Mesodermal cell (in vitro differentiated cells): Measurements from ENCODE around the gene SCN3B.

ENCODE experiments used
- H3K27ac ChIP-seq: 2 replicates; pipeline ENCODE4 v1.7.0; 2013; ENCODE audit warnings: mild to moderate bottlenecking, low read depth, low read length, moderate library complexity; ENCODE audit not compliant: severe bottlenecking
- H3K36me3 ChIP-seq: 2 replicates; pipeline ENCODE4 v1.7.1; 2013; ENCODE audit warnings: mild to moderate bottlenecking, low read length, moderate library complexity; ENCODE audit not compliant: control insufficient read depth, insufficient read depth
- H3K4me1 ChIP-seq: one replicate; pipeline ENCODE4 v1.7.1; 2013; ENCODE audit warnings: mild to moderate bottlenecking, low read length; ENCODE audit not compliant: insufficient read depth, control insufficient read depth, poor library complexity, severe bottlenecking
- H3K4me3 ChIP-seq: 2 replicates; pipeline ENCODE4 v1.7.0; 2013; ENCODE audit warnings: low read length, control low read depth, mild to moderate bottlenecking; ENCODE audit not compliant: insufficient read depth, poor library complexity, severe bottlenecking; ENCODE audit errors: extremely low read depth
- H3K9me3 ChIP-seq: 2 replicates; pipeline ENCODE4 v1.7.1; 2013; ENCODE audit warnings: mild to moderate bottlenecking, low read length, moderate library complexity; ENCODE audit not compliant: control insufficient read depth
- WGBS, 2 experiments: methylation state at CpG; one replicate each; pipeline ENCODE4 v1.1.5; 2013; ENCODE audit warnings: missing lambda C conversion rate in 2 of 2; ENCODE audit not compliant: insufficient coverage in 2 of 2; 5-methylcytosine and 5-hydroxymethylcytosine counted together

The SCN3B gene

GRCh38 chr11:123630126-123630608, 24.3 kb downstream of the SCN3B start:
- Histone ChIP-seq H3K27ac (no peak overlapping the region), H3K4me3 (no peak overlapping the region), H3K4me1 (peaks cover 5% of the 10 kb centered on the region), H3K36me3 (no peaks in the 10 kb centered on the region), H3K9me3 (no peaks in the 10 kb centered on the region)
- 84 to 90% methylated on average over 1 to 2 of the region's 3 CpGs for WGBS, 2 experiments

DNA sequence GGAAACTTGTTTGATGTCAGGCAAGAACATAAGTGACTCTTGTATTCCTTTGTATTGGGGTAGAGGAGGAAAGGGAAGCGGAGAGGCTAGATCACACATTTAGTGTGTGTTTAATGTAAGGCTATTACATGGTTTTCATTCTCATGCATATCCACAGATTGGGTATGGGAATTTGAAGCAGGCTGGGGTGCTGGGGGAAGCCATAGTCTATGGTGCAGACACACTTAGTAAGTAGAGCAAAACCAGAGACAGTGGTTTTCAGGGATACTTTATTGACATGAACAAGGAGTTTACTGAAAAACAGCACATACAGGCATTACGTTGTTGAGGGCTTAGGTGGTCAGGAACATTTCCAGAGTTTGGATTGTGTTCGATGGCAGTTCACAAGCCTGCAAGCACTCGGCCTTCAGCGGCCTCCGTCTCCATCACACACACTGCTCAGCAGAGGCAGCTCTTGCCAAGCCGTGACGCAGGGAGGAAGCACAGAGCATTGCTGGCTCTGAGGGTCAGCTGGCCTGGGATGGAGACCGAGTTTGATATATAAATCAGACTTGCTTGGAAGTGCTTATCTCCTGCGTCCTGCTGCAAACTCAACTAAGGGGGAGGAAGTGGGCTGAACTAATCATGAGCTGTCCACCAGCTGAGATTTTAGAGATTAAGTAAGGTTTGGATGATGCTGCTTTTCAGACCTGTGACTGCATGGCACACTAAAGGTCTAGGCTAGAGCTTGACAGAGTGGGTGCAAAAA, 25.3 kb downstream of the SCN3B start:
- peaks cover 5% of the 10 kb centered on the region for H3K4me1 ChIP-seq
- H3K27ac ChIP-seq: no peak overlapping the region
- no peak overlapping the region for H3K4me3 ChIP-seq
- no peaks in the 10 kb centered on the region for H3K36me3 ChIP-seq
- no peaks in the 10 kb centered on the region for H3K9me3 ChIP-seq
- WGBS, 2 experiments: 77 to 81% methylated on average over 9 to 10 of the region's 10 CpGs

DNA sequence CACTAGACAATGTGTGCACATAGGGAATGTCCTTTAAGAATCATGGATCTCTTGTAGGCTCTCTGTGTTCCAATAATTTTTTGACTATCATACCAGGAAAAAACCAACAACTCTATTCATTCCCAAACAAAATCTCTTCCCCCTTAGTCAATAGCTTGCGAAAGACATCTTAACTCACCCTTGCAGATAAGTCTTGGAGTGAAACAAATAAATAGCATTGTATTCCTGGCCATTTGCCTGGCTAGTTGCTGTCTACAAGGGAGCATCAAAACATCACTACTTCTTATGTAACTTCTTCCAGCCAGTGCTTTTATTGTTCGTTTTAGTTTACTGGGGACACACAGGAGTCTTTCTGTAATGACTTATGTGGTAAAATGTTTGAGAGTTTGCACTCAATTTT, 29.4 kb downstream of the SCN3B start:
- Histone ChIP-seq H3K4me1 (peaks cover 5% of the 10 kb centered on the region), H3K27ac (no peak overlapping the region), H3K36me3 (peaks cover 4% of the 10 kb centered on the region), H3K4me3 (no peak overlapping the region), H3K9me3 (no peaks in the 10 kb centered on the region)
- WGBS, 2 experiments: 100% methylated on average over 1 of the region's 2 CpGs

DNA sequence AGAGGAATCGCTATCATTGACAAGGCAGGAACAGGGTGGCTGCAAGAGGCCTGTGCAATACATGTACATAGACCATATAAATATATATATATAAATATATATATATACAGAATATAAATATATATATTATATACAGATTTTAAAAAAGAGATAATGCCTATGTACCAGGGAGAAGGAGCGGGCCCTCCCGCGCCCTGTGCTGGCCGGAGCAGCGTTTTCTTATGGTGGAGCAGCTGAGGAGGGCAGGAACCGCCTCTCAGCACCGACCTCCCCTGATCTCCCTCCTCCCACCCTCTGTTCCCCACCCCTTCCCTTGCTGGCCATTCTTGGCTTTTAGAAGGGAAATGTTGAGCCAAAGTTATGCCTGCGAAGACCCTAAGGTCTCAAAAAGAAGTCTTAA, 31.8 kb downstream of the SCN3B start:
- Histone ChIP-seq H3K4me3 (no peak overlapping the region), H3K4me1 (no peaks in the 10 kb centered on the region), H3K36me3 (peaks cover 9% of the 10 kb centered on the region), H3K27ac (no peak overlapping the region), H3K9me3 (no peaks in the 10 kb centered on the region)
- WGBS, 2 experiments: 93 to 100% methylated on average over 4 to 6 of the region's 9 CpGs

DNA sequence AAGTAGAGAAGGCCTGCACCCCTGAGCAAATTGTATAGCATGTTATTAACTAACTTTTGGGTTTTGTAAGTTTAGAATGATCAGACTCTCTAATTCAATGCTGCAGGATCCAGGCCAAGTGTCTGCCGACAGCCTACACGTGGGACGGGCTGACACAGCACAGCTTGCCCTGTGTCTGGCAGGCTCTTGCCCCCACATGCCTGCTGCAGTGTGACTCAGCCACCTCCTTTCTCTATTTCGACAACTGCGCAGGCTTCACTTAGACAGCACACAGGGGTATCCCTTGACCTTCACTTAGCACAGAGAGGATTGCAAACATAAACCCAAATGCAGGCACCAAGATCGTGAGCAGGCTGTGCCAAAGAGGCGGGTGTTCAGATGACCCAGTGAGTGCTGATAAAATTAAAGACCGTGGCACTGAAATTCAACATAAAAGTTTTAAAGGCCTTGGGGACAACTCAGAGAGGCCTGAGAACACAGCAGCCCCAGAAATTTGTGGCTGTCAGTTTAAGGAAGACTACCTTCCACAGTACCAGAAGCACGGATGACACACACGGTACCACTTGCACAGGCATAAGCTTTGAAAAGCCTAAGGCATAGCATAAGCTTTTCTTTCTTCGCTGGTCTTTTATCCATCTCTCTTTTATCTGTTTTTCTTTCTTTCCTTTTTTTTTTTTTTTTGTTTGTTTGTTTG, 37.8 kb downstream of the SCN3B start:
- Histone ChIP-seq H3K27ac (no peak overlapping the region), H3K4me1 (peaks cover 8% of the 10 kb centered on the region), H3K9me3 (no peaks in the 10 kb centered on the region), H3K36me3 (peaks cover 15% of the 10 kb centered on the region), H3K4me3 (no peak overlapping the region)
- 85 to 87% methylated on average over 10 of the region's 11 CpGs for WGBS, 2 experiments

DNA sequence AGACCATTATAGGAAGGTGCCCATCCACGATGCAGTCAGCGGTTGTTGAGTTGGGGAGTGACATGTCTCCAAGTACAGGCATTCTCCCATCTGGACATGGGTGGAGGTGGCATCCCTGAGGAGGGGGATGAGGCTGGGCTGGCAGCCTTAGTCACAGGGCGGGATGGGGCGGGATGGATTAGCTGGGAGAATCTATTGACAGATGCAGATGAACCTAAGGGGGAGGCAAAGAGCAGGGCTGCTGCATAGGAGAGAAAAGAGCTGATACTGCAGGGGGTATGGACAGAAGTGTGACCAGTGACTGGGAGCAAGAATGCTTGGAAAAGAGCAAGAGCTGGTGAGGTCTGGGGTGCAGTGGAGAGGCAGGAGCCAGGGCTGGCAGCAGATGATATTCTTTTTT, 42.7 kb downstream of the SCN3B start:
- no peak overlapping the region for H3K27ac ChIP-seq
- no peaks in the 10 kb centered on the region for H3K9me3 ChIP-seq
- 79 to 83% methylated on average over 3 to 4 of the region's 4 CpGs for WGBS, 2 experiments
- peaks cover 4% of the 10 kb centered on the region for H3K4me1 ChIP-seq
- H3K4me3 ChIP-seq: no peak overlapping the region
- peaks cover 21% of the 10 kb centered on the region for H3K36me3 ChIP-seq

GRCh38 chr11:123608945-123609344, 45.5 kb downstream of the SCN3B start:
- Histone ChIP-seq H3K9me3 (no peaks in the 10 kb centered on the region), H3K4me3 (no peak overlapping the region), H3K36me3 (peaks cover 27% of the 10 kb centered on the region), H3K27ac (no peak overlapping the region), H3K4me1 (no peaks in the 10 kb centered on the region)
- 85 to 88% methylated on average over 7 to 8 of the region's 8 CpGs for WGBS, 2 experiments

GRCh38 chr11:123608371-123608770, 46.1 kb downstream of the SCN3B start:
- Histone ChIP-seq H3K4me1 (no peaks in the 10 kb centered on the region), H3K9me3 (no peaks in the 10 kb centered on the region), H3K4me3 (no peak overlapping the region), H3K36me3 (peaks cover 21% of the 10 kb centered on the region), H3K27ac (no peak overlapping the region)
- 82 to 95% methylated on average over 9 of the region's 9 CpGs for WGBS, 2 experiments

- WGBS, 2 experiments: 83% methylated on average over 1 of the region's 1 CpG; no CpG with 5 or more reads in 1 of the 2 experiments
- Histone ChIP-seq H3K36me3 (peaks cover 17% of the 10 kb centered on the region), H3K4me1 (no peaks in the 10 kb centered on the region), H3K27ac (no peak overlapping the region), H3K4me3 (no peak overlapping the region), H3K9me3 (no peaks in the 10 kb centered on the region)
Observed at GRCh38 chr11:123607781-123608180, 46.6 kb downstream of the SCN3B start.

DNA sequence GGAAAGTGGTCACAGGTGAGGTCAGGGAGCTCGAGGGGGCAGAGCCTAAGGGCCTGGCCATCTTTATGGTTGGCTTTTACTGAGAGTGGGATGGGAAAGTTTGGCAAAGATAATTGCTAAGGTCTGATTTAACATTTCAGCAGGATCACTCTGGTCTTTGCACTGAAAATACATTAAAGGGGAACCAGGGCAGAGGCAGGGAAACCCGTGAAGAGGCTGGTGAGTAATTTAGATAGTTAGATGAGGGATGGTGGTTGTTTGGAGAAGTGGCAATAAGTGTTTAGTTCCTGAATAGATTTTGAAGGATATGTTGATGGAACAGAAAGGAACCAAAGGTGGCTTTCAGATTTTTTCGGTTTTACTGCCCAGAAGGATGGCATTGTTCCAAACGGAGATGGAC, 50.8 kb downstream of the SCN3B start:
- 83 to 92% methylated on average over 3 to 4 of the region's 4 CpGs for WGBS, 2 experiments

GRCh38 chr11:123601743-123602142, 52.7 kb downstream of the SCN3B start:
- 91 to 94% methylated on average over 4 of the region's 4 CpGs for WGBS, 2 experiments
- Histone ChIP-seq H3K9me3 (no peaks in the 10 kb centered on the region), H3K27ac (no peak overlapping the region), H3K4me1 (no peaks in the 10 kb centered on the region), H3K4me3 (no peak overlapping the region), H3K36me3 (peaks cover 10% of the 10 kb centered on the region)

More for the DNA sequence above, 50.8 kb downstream of the SCN3B start:
- Histone ChIP-seq H3K9me3 (no peaks in the 10 kb centered on the region), H3K4me3 (no peak overlapping the region), H3K27ac (no peak overlapping the region), H3K36me3 (peaks cover 12% of the 10 kb centered on the region), H3K4me1 (no peaks in the 10 kb centered on the region)
